NOMO-1 treated with dmso at 0.1 percent for 144 hours (cell line): ENCODE measurements around the gene HOXA5.

ENCODE experiments used
- DNase-seq: peaks from one replicate; lab custom pipeline; 2025; ENCODE audit not compliant: unreplicated experiment; lab: John Stamatoyannopoulos, UW

The HOXA5 gene

GRCh38 chr7:27122077-27122910 lies 21.2 kb downstream of the HOXA5 start:
- no peak for DNase-seq

GRCh38 chr7:27121684-27122076 lies 21.8 kb downstream of the HOXA5 start:
- no peak for DNase-seq

GRCh38 chr7:27119412-27119911 lies 24.0 kb downstream of the HOXA5 start:
- no peak for DNase-seq

GRCh38 chr7:27118580-27118979 lies 24.9 kb downstream of the HOXA5 start:
- DNase-seq, result no peak

- no peak for DNase-seq
Measured at GRCh38 chr7:27117887-27118491, 25.5 kb downstream of the HOXA5 start.

GRCh38 chr7:27116962-27117886 lies 26.3 kb downstream of the HOXA5 start:
- no peak for DNase-seq

- DNase-seq, result no peak
Measured at GRCh38 chr7:27116031-27116961, 27.2 kb downstream of the HOXA5 start.

GRCh38 chr7:27115221-27116026 lies 28.1 kb downstream of the HOXA5 start:
- no peak for DNase-seq

GRCh38 chr7:27114881-27115220 lies 28.6 kb downstream of the HOXA5 start:
- DNase-seq, result no peak

- no peak for DNase-seq
Measured at GRCh38 chr7:27113991-27114769, 29.3 kb downstream of the HOXA5 start.

- DNase-seq, result no peak
Measured at GRCh38 chr7:27112955-27113949, 30.2 kb downstream of the HOXA5 start.

GRCh38 chr7:27112361-27112760 lies 31.1 kb downstream of the HOXA5 start:
- DNase-seq, result no peak

GRCh38 chr7:27111751-27112277 lies 31.7 kb downstream of the HOXA5 start:
- DNase-seq, result no peak

GRCh38 chr7:27111042-27111750 lies 32.3 kb downstream of the HOXA5 start:
- DNase-seq, result no peak

- no peak for DNase-seq
Measured at GRCh38 chr7:27110186-27111031, 33.1 kb downstream of the HOXA5 start.
